DMS53 treated with DMSO at 0.1 percent for 48 hours (cell line): ENCODE results near the gene MED22.

Experiments
- DNase-seq: peaks from one replicate; lab custom pipeline; 2025; ENCODE audit not compliant: unreplicated experiment; lab: John Stamatoyannopoulos, UW

MED22 gene

GRCh38 chr9:133356391-133357091 is 8.6 kb upstream of the MED22 start, which contains the start of the genes SURF1 and SURF2:
SURF1 (minus strand) TSS chr9:133356487; CDS start chr9:133356453, 34 bp downstream.
SURF2 (plus strand) TSS chr9:133356550; CDS start chr9:133356593, 43 bp downstream.
- peak; percentile 68 for DNase-seq

GRCh38 chr9:133355881-133356357 is 8.0 kb upstream of the MED22 start:
- DNase-seq = no peak

GRCh38 chr9:133354766-133355165 is 6.8 kb upstream of the MED22 start:
- DNase-seq = no peak

- DNase-seq = no peak
These were observed 5.6 kb upstream of the MED22 start for GRCh38 chr9:133353548-133353947.

GRCh38 chr9:133352635-133353340 is 4.9 kb upstream of the MED22 start:
- no peak for DNase-seq

GRCh38 chr9:133351908-133352634 is 4.1 kb upstream of the MED22 start:
- DNase-seq = peak; percentile 31

GRCh38 chr9:133351526-133351907 is 3.6 kb upstream of the MED22 start:
- no peak for DNase-seq

GRCh38 chr9:133349965-133350616 is 2.2 kb upstream of the MED22 start:
- no peak for DNase-seq

- DNase-seq = no peak
These were observed 1.0 kb upstream of the MED22 start for GRCh38 chr9:133348718-133349573.

GRCh38 chr9:133347515-133347984 is 381 bp downstream of the MED22 start:
- no peak for DNase-seq

GRCh38 chr9:133346021-133346785 is 1.7 kb downstream of the MED22 start:
- no peak for DNase-seq

GRCh38 chr9:133345596-133345995 is 2.3 kb downstream of the MED22 start:
- DNase-seq = no peak

- no peak for DNase-seq
These were observed 3.0 kb downstream of the MED22 start for GRCh38 chr9:133344979-133345378.

GRCh38 chr9:133344071-133344470 is 3.9 kb downstream of the MED22 start:
- DNase-seq = no peak

GRCh38 chr9:133342570-133342969 is 5.4 kb downstream of the MED22 start:
- no peak for DNase-seq

- DNase-seq = no peak
These were observed 5.9 kb downstream of the MED22 start for GRCh38 chr9:133342069-133342406.

- no peak for DNase-seq
These were observed 6.4 kb downstream of the MED22 start for GRCh38 chr9:133341369-133342068.

GRCh38 chr9:133340916-133341315 is 7.0 kb downstream of the MED22 start:
- DNase-seq = no peak

GRCh38 chr9:133340256-133340655 is 7.7 kb downstream of the MED22 start:
- no peak for DNase-seq
